Activated B cell treated with CpG ODN at 0.5 μM for 24 hours (primary cell): ENCODE data around the gene LDLRAD3. TPM values are rescaled to one million over a fixed set of nuclear protein-coding genes. Genes with fewer than 3 reads are reported as not detected.

Experiments
- ATAC-seq: fragments of 200-7000 bp; cut with Tn5 transposase; one replicate; pipeline ENCODE4 v1.10.0; 2021; ENCODE audit warnings: low read depth, mild to moderate bottlenecking, moderate library complexity
- CTCF ChIA-PET: fragments of 350-600 bp; sonication (Branson Sonifier 250); formaldehyde crosslinking; loops from one replicate; lab custom pipeline; 2021; ENCODE audit warnings: antibody characterized with exemption; lab: Charles Lee
- POLR2A ChIA-PET: fragments of 350-600 bp; sonication (Branson Sonifier 250); formaldehyde crosslinking; loops from one replicate; lab custom pipeline; 2021; ENCODE audit warnings: antibody characterized with exemption; lab: Charles Lee
- DNase-seq: peaks from one replicate; pipeline ENCODE4 v3.0.0; 2022
- H3K27ac Mint-ChIP-seq: one replicate; pipeline ENCODE4 v1.8.0; 2020; ENCODE audit warnings: mixed read lengths
- H3K27me3 Mint-ChIP-seq: one replicate; pipeline ENCODE4 v1.8.0; 2021; ENCODE audit warnings: mixed read lengths
- H3K36me3 Mint-ChIP-seq: one replicate; pipeline ENCODE4 v1.8.0; 2021; ENCODE audit warnings: low read depth, mixed read lengths
- H3K4me1 Mint-ChIP-seq: one replicate; pipeline ENCODE4 v1.8.0; 2021; ENCODE audit warnings: mixed read lengths
- H3K4me3 Mint-ChIP-seq: one replicate; pipeline ENCODE4 v1.8.0; 2020; ENCODE audit warnings: mild to moderate bottlenecking, mixed read lengths
- H3K9me3 Mint-ChIP-seq: one replicate; pipeline ENCODE4 v1.8.0; 2020; ENCODE audit warnings: mixed read lengths
- intact Hi-C: fragments of 100-400 bp; cut with micrococcal nuclease; formaldehyde crosslinking; loops from one replicate; pipeline ENCODE4 v1.15.1; 2024
- total RNA-seq: library from RNA; stranded (reverse); gene quantifications from 2 replicates; pipeline ENCODE4 v1.2.3, GENCODE V29; 2022
- TF ChIP-seq, protein P1 (sequence below): fragments of 200-600 bp; IDR thresholded peaks from one replicate; pipeline ENCODE4 v1.8.0; 2022; ENCODE audit warnings: antibody characterized with exemption, mild to moderate bottlenecking

The LDLRAD3 gene
- total RNA-seq, 1 donor from 2014 or later = not detected

DNA sequence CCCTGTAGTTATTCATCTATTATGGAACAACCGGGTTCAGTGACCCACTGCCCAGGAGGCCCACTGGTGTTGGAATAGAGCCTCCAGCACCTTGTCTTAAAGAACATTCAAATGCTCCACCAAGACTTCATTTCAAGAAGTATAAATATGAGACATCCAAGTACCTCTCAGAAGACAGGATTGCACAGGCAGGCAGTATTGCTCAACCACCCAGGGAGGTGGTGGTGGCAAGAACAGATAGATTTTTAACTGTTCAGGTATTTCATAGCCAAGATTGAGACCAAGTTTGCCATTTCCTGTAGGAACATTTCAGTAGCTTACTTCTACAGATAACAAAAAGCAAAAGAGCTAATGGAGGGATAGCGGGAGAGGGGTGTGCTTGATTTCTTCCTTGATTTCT, 266.7 kb downstream of the LDLRAD3 start:
- POLR2A ChIA-PET = no interaction called here
- no peaks in the 10 kb centered on the region for H3K9me3 Mint-ChIP-seq
- no peak for DNase-seq
- ATAC-seq = no peak
- no peak overlapping the region for H3K4me3 Mint-ChIP-seq
- intact Hi-C loops = no loop called here
- H3K27me3 Mint-ChIP-seq = peaks cover 6% of the 10 kb centered on the region
- no peak overlapping the region for H3K27ac Mint-ChIP-seq
- CTCF ChIA-PET = no interaction called here
- no peaks in the 10 kb centered on the region for H3K36me3 Mint-ChIP-seq
- no peaks in the 10 kb centered on the region for H3K4me1 Mint-ChIP-seq
- TF ChIP-seq, protein P1, sequence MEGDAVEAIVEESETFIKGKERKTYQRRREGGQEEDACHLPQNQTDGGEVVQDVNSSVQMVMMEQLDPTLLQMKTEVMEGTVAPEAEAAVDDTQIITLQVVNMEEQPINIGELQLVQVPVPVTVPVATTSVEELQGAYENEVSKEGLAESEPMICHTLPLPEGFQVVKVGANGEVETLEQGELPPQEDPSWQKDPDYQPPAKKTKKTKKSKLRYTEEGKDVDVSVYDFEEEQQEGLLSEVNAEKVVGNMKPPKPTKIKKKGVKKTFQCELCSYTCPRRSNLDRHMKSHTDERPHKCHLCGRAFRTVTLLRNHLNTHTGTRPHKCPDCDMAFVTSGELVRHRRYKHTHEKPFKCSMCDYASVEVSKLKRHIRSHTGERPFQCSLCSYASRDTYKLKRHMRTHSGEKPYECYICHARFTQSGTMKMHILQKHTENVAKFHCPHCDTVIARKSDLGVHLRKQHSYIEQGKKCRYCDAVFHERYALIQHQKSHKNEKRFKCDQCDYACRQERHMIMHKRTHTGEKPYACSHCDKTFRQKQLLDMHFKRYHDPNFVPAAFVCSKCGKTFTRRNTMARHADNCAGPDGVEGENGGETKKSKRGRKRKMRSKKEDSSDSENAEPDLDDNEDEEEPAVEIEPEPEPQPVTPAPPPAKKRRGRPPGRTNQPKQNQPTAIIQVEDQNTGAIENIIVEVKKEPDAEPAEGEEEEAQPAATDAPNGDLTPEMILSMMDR = no peak

DNA sequence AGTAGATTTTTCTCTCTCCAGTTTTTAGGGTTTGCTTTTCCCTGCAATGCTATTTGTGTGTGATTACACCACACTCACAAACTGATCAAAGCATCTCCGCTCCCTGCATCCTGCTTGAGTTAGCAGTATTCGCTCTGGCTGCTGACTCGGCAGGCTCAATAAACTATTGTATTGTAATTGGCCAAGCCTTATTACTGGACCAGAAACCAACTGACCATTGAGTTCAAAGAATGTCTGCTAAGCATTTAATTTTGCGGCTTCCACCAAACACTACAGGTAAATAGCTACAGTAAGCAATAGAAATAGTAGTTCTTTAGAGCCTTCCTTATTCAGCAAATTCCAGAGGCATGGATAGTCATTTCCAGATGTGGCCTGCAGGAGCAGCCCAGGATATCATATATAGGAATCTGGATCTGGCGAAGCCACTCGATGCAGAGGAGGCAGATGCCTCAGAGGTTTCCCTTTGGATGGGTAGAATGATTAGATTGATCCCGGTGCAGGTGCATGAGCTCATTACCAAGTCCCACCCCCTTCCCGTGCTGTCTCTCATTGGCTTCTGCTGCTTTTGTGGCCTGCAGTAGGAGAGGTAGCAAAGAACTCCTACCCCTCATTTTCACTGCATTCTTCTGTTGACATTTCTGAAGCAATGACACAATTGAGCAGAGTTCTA, 268.0 kb downstream of the LDLRAD3 start:
- CTCF ChIA-PET = no interaction called here
- POLR2A ChIA-PET = no interaction called here
- TF ChIP-seq, protein P1 = no peak
- no peaks in the 10 kb centered on the region for H3K9me3 Mint-ChIP-seq
- no peaks in the 10 kb centered on the region for H3K36me3 Mint-ChIP-seq
- no peak overlapping the region for H3K27ac Mint-ChIP-seq
- ATAC-seq = no peak
- peaks cover 6% of the 10 kb centered on the region for H3K27me3 Mint-ChIP-seq
- H3K4me3 Mint-ChIP-seq = no peak overlapping the region
- no peaks in the 10 kb centered on the region for H3K4me1 Mint-ChIP-seq
- intact Hi-C loops = no loop called here
- no peak for DNase-seq

DNA sequence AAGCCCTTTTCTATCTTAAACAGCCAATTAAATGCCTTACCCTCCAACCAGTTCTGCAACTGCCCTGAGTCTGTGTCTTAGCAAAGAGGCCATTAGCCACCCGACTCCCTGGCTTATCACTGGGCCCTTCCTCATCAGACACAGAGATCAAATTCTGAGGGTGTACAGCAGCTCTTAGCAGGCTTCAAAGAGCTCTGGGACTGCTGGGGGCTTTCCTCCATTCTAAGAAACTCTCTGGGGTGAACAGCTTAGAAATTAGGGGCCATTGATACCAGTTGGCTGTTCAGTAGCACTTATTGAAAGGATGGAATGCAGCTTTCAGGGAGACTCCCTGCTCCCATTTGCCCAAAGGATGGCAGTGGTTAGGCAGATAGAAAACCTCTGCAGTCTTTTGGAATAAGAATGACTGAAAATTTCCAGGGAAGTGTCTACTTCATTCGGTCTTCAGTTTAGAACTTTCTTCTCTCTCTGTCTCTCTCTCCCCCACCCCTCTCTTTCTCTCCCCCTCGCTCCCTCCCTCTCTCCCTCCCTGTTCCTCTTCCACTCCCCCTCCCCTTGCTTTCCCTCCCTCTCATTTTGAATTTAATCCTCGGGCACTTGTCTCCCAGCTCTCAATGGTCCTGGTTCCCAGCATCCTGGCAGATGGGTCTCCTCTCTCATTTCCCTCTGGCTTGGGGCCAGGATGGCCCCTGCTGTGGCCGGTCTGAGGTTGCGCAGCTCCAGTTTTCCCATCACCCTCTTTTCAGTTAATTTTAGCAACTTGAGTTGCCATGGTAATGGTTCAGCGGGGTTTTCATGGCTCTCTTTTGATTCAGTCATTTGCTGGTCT, 268.9 kb downstream of the LDLRAD3 start:
- no peaks in the 10 kb centered on the region for H3K9me3 Mint-ChIP-seq
- TF ChIP-seq, protein P1 = no peak
- CTCF ChIA-PET = no interaction called here

DNA sequence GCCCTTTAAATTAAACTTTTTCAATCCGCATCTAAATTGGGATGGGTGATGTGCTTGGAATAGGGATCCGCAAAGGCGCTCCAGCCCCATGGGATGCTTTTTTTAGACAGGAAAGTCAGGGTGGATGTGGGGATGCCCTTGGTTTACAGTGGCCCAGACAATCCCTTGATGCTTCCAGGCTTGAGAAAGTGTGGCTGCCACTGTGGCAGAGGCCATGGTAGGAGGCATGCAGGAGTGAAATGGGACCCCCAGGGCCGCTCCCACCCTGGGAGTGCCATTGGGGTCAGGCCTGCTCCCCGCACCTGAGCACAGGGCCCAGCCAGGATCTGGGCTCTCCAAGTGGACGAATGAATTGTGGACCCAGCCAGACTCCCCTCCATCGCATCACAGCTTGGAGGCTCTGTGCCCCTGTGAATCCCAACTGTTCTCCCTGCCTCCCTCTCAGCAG, 269.6 kb downstream of the LDLRAD3 start:
- ATAC-seq = no peak
- Mint-ChIP-seq H3K4me1 (no peaks in the 10 kb centered on the region), H3K36me3 (no peaks in the 10 kb centered on the region), H3K27ac (no peak overlapping the region), H3K27me3 (peaks cover 3% of the 10 kb centered on the region), H3K4me3 (no peak overlapping the region), H3K9me3 (no peaks in the 10 kb centered on the region)
- ChIA-PET CTCF (no interaction called here), POLR2A (no interaction called here)
- intact Hi-C loops = no loop called here
- DNase-seq = no peak
- TF ChIP-seq, protein P1 = no peak

More for the DNA sequence above, 268.9 kb downstream of the LDLRAD3 start:
- ATAC-seq (no peak), DNase-seq (no peak)
- Mint-ChIP-seq H3K4me1 (no peaks in the 10 kb centered on the region), H3K27ac (no peak overlapping the region), H3K27me3 (peaks cover 3% of the 10 kb centered on the region), H3K36me3 (no peaks in the 10 kb centered on the region), H3K4me3 (no peak overlapping the region)
- POLR2A ChIA-PET = no interaction called here
- intact Hi-C loops = no loop called here

DNA sequence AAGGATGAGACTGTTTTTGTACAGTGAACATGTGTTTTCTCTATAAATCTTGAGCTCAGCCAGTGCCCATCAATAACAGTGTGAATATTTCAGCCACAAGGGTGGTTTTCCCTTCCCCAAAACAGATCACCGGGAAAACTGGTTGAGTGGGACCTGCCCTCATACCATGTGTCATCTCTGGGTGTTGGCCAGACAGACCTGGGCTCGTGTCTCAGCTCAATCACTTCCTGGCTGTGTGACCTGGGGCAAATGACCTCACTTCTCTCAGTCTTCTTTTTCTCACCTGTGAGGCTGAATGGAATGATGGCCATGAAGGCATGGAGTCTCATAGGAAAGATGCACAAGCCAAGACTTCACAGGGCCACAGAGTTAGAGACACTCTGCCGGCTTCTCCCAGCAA, 270.6 kb downstream of the LDLRAD3 start:
- CTCF ChIA-PET = no interaction called here
- ATAC-seq = no peak
- DNase-seq = no peak

More for the DNA sequence above, 270.6 kb downstream of the LDLRAD3 start:
- H3K4me1 Mint-ChIP-seq = no peaks in the 10 kb centered on the region
- POLR2A ChIA-PET = no interaction called here
- intact Hi-C loops = no loop called here
- H3K27me3 Mint-ChIP-seq = no peaks in the 10 kb centered on the region
- TF ChIP-seq, protein P1 = no peak
- no peak overlapping the region for H3K4me3 Mint-ChIP-seq
- no peaks in the 10 kb centered on the region for H3K36me3 Mint-ChIP-seq
- H3K27ac Mint-ChIP-seq = no peak overlapping the region
- peaks cover under 1% of the 10 kb centered on the region for H3K9me3 Mint-ChIP-seq
